HL-60 (cell line): Measurements from ENCODE around the gene EIF4G3.

ENCODE experiments used
- DNase-seq, 2 experiments: peaks; one replicate each; pipeline ENCODE4 v3.0.0-alpha.2; 2010 to 2020; ENCODE audit warnings: low read depth in 1 of 2, low spot score in 1 of 2
- H3K27ac ChIP-seq: fragments of 250-450 bp; sonication (Bioruptor Pico); replicated peaks from 2 replicates; pipeline ENCODE4 v1.5.1; 2020; ENCODE audit warnings: mild to moderate bottlenecking, moderate library complexity
- H3K27me3 ChIP-seq: fragments of 250-450 bp; sonication (Bioruptor Pico); 2 replicates; pipeline ENCODE4 v1.5.1; 2021; ENCODE audit warnings: mild to moderate bottlenecking, moderate library complexity; ENCODE audit not compliant: insufficient read depth, poor library complexity, severe bottlenecking
- H3K4me3 ChIP-seq: replicated peaks from 2 replicates; pipeline ENCODE4 v1.5.1; 2011; ENCODE audit warnings: mild to moderate bottlenecking, control low read depth, low read length; ENCODE audit not compliant: insufficient read depth
- GABPA ChIP-seq: IDR thresholded peaks from 2 replicates; pipeline ENCODE4 v1.6.1; 2012; ENCODE audit warnings: low read depth
- POLR2AphosphoS5 ChIP-seq: IDR thresholded peaks from 2 replicates; pipeline ENCODE4 v1.6.1; 2012; ENCODE audit warnings: low read depth
- SPI1 ChIP-seq: IDR thresholded peaks from 2 replicates; pipeline ENCODE4 v1.6.1; 2012; ENCODE audit warnings: low read depth, mild to moderate bottlenecking, borderline replicate concordance
- TF ChIP-seq, protein P1 (sequence below): IDR thresholded peaks from 2 replicates; pipeline ENCODE4 v1.6.1; 2012; ENCODE audit warnings: low read depth; ENCODE audit not compliant: insufficient replicate concordance
- TF ChIP-seq, protein P2 (sequence below): IDR thresholded peaks from one replicate; pipeline ENCODE4 v1.5.1; 2011; ENCODE audit warnings: low read length, control low read depth, inconsistent platforms; ENCODE audit not compliant: insufficient read depth

Gene EIF4G3

DNA sequence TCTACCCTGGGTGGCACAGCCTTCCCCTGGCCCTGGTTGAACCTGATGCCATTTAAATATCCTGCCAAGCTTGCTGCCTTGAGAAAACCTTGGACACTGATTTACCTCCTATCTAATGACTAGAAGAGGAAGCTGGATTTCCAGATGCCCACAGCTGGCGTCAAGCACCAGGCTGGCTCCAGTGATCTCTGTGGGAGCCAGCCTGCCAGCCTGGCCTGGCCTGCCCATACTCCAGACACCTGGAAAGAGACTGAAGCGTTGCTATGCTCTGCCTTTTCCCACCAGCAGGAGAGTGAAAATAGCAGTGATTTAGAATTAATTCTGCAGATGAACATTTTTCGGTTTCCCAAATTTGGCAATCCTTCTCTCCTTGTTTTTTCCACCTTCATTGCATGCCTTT, 11.5 kb upstream of the EIF4G3 start:
- Histone ChIP-seq H3K4me3 (no peak overlapping the region), H3K27ac (no peak overlapping the region), H3K27me3 (no peaks in the 10 kb centered on the region)
- DNase-seq: no peak
- TF ChIP-seq, protein P1, sequence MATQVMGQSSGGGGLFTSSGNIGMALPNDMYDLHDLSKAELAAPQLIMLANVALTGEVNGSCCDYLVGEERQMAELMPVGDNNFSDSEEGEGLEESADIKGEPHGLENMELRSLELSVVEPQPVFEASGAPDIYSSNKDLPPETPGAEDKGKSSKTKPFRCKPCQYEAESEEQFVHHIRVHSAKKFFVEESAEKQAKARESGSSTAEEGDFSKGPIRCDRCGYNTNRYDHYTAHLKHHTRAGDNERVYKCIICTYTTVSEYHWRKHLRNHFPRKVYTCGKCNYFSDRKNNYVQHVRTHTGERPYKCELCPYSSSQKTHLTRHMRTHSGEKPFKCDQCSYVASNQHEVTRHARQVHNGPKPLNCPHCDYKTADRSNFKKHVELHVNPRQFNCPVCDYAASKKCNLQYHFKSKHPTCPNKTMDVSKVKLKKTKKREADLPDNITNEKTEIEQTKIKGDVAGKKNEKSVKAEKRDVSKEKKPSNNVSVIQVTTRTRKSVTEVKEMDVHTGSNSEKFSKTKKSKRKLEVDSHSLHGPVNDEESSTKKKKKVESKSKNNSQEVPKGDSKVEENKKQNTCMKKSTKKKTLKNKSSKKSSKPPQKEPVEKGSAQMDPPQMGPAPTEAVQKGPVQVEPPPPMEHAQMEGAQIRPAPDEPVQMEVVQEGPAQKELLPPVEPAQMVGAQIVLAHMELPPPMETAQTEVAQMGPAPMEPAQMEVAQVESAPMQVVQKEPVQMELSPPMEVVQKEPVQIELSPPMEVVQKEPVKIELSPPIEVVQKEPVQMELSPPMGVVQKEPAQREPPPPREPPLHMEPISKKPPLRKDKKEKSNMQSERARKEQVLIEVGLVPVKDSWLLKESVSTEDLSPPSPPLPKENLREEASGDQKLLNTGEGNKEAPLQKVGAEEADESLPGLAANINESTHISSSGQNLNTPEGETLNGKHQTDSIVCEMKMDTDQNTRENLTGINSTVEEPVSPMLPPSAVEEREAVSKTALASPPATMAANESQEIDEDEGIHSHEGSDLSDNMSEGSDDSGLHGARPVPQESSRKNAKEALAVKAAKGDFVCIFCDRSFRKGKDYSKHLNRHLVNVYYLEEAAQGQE: no peak

DNA sequence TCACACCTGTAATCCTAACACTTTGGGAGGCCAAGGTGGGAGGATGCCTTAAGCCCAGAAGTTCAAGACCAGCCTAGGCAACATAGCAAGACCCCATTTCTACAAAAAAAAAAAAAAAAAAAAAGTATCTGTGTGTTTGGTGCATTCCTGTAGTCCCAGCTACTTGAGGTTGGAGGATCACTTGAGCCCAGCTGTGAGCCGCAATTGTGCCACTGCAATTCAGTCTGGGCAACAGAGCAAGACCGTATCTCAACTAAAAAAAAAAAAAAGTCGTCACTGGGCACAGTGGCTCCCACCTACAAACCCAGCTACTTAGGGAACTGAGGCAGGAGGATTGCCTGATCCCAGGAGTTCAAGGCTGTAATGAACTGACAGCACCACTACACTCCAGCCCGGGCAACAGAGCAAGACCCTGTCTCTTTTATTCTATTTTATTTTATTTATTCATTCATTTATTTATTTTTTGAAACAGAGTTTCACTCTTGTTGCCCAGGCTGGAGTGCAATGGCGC, 8.6 kb upstream of the EIF4G3 start:
- Histone ChIP-seq H3K27me3 (no peaks in the 10 kb centered on the region), H3K4me3 (no peak overlapping the region), H3K27ac (no peak overlapping the region)
- DNase-seq: no peak
- no peak for TF ChIP-seq GABPA
- no peak for TF ChIP-seq SPI1
- TF ChIP-seq POLR2AphosphoS5: no peak
- TF ChIP-seq, protein P2, sequence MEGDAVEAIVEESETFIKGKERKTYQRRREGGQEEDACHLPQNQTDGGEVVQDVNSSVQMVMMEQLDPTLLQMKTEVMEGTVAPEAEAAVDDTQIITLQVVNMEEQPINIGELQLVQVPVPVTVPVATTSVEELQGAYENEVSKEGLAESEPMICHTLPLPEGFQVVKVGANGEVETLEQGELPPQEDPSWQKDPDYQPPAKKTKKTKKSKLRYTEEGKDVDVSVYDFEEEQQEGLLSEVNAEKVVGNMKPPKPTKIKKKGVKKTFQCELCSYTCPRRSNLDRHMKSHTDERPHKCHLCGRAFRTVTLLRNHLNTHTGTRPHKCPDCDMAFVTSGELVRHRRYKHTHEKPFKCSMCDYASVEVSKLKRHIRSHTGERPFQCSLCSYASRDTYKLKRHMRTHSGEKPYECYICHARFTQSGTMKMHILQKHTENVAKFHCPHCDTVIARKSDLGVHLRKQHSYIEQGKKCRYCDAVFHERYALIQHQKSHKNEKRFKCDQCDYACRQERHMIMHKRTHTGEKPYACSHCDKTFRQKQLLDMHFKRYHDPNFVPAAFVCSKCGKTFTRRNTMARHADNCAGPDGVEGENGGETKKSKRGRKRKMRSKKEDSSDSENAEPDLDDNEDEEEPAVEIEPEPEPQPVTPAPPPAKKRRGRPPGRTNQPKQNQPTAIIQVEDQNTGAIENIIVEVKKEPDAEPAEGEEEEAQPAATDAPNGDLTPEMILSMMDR: no peak
- TF ChIP-seq, protein P1: no peak

DNA sequence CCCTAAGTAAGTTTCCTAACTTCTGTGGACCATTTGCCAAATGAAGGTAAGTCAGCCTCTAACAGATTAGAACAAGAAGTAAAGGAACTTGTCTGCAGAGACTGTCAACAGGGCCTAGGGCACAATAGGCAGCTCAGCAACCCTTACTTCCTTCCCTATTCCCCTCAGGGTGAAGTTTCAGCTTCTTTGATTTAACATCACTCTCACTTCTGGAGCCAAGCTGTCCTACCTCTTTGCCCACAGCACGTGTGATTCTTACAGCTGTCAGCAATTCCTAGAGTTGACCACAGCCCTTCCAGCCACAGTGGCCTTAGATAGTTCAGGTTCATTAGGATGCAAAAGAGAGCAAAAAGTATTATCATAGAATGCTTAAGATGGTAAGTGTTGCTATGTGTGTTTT, 7.6 kb upstream of the EIF4G3 start:
- Histone ChIP-seq H3K27me3 (no peaks in the 10 kb centered on the region), H3K4me3 (no peak overlapping the region), H3K27ac (no peak overlapping the region)
- DNase-seq: peak in 1 of 2 experiments; percentile 44
- TF ChIP-seq, protein P2: no peak
- TF ChIP-seq, protein P1: no peak

DNA sequence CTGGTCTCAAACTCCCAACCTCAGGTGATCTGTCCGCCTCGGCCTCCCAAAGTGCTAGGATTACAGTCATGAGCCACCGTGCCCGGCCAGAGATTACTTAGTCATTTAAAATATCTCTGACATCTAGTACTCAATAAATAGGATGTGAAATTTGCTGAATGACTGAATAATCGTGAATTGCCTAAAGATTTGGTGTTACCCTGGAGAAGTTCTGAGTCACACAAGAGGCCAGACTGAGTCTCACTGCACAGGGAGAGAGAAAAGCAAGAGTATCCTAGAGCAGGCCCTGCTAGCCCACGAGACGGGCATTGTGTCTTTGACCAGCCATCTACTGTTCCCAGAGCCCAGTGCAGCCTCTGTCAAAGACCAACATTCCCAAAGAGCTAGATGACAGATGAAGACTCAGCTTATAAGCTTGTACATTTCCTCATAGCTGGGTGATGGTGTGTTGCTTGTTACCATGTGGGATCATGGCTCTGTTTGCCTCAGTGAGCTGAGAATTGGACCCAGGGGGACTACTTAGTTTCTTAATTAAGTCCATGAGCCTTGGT, 5.6 kb upstream of the EIF4G3 start:
- DNase-seq: no peak
- Histone ChIP-seq H3K4me3 (no peak overlapping the region), H3K27ac (no peak overlapping the region), H3K27me3 (no peaks in the 10 kb centered on the region)
- TF ChIP-seq GABPA: no peak
- no peak for TF ChIP-seq POLR2AphosphoS5
- TF ChIP-seq, protein P1: no peak
- TF ChIP-seq, protein P2: no peak
- no peak for TF ChIP-seq SPI1
